ENCODE measurements around the gene USP50.

Gene USP50

DNA sequence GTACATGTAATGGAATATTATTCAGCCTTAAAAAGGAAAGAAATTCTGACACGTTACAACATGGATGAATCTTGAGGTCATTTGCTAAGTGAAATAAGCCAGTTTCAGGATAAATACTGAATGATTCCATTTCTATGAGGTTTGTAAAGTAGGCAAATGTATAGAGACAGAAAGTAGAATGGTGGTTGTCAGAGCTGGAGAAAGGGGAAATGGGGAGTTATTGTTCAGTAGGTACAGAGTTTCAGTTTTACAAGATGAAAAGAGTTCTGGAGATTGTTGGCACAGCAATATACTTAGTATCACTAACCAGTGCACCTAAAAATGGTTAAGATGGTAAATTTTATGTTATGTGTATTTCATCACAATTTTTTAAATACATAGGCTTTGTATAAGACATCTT is 61.7 kb downstream of the USP50 start:
- DNase-seq (ENCODE audit: insufficient read length, low spot score) (no peak), FAIRE-seq (no peak)
- TF ChIP-seq POLR2A (IDR thresholded peaks at IDR 0.05; ENCODE audit: low read depth, low read length): no peak

- no peak for TF ChIP-seq POLR2A (IDR thresholded peaks at IDR 0.05; ENCODE audit: low read depth, low read length)
- no peak for FAIRE-seq
- no peak for DNase-seq (ENCODE audit: insufficient read length, low spot score)
These were observed 70.3 kb downstream of the USP50 start for GRCh38 chr15:50476143-50476542.

DNA sequence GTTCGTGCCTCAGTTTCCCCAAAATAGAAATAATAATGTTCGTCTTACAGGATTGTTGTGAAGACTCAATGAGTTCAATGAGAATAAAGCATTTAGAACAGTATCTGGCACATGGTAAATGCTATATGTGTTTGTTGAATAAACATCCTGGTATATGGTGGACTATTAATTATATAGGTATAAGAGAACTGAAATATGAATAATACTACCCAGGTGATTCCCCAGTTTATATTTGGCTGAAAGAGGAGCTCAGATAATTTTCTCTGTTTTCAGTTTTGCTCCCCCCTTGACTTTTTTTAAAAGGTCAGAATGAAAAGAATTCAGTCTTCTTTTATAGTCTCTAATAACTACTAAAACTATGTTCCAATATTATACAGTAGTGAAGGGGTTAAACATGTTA is 75.4 kb downstream of the USP50 start:
- DNase-seq (ENCODE audit: insufficient read length, low spot score): no peak
- no peak for FAIRE-seq
- TF ChIP-seq POLR2A (IDR thresholded peaks at IDR 0.05; ENCODE audit: low read depth, low read length): no peak

DNA sequence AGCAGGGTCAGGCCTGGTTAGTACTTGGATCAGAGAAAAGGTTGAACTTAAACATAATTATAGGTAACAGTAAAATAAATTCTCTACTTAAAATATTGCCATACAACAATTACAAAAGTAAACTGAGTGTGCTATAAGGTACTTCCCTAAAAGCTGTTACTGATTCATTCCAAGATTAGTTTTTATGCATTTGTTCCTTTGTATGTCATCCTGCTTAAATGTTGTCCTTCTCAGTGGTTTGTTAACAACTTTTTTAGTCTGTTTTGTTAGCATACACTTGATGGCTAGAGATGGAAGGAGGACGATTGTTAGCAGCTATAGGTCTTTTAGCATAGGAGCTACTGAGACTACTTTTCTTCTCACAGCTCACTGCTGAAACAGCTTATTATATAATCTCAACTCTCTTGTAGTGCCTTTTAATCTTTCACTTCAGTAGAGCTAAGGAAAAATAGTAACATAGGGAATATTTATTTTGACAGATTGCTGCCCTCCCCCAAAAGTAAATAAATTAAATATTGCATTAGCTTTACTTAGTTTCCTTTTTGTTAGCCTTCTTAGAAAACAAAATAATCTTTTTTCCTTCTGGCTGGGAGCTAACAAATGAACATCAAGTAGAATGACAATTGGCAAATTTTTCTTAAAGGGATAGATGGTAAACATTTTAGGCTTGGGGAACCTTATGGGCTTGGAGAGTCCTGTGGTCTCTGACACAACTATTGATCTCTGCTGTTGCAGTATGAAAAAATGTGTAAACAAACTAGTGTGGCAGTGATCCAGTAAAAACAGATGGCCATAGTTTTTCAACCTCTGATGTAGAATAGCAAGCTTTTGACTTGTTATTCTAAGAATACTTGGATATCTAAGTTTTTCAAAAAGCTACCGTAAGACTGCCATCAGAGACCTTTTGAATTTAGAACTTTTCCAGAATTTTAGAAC is 82.8 kb downstream of the USP50 start:
- TF ChIP-seq POLR2A (IDR thresholded peaks at IDR 0.05; ENCODE audit: low read depth, low read length): no peak
- FAIRE-seq: no peak
- DNase-seq (ENCODE audit: insufficient read length, low spot score): no peak

- no peak for FAIRE-seq
- no peak for DNase-seq (ENCODE audit: insufficient read length, low spot score)
- no peak for TF ChIP-seq POLR2A (IDR thresholded peaks at IDR 0.05; ENCODE audit: low read depth, low read length)
These were observed 87.9 kb downstream of the USP50 start for GRCh38 chr15:50458348-50459112.

GRCh38 chr15:50452927-50453326 is 93.5 kb downstream of the USP50 start:
- FAIRE-seq: no peak
- no peak for DNase-seq (ENCODE audit: insufficient read length, low spot score)
- no peak for TF ChIP-seq POLR2A (IDR thresholded peaks at IDR 0.05; ENCODE audit: low read depth, low read length)

All from H54 (cell line).